GM04504 (cell line): Measurements from ENCODE around the gene FNDC11.
"Not testable (repeated sequence)": the region's sequence is repeated elsewhere in the genome, so short reads cannot be mapped to it uniquely, and the experiment has no call there.

ENCODE experiments used
- DNase-seq: peaks from one replicate; pipeline ENCODE4 v3.0.0-alpha.2; 2012; ENCODE audit warnings: low read depth

Gene FNDC11

DNA sequence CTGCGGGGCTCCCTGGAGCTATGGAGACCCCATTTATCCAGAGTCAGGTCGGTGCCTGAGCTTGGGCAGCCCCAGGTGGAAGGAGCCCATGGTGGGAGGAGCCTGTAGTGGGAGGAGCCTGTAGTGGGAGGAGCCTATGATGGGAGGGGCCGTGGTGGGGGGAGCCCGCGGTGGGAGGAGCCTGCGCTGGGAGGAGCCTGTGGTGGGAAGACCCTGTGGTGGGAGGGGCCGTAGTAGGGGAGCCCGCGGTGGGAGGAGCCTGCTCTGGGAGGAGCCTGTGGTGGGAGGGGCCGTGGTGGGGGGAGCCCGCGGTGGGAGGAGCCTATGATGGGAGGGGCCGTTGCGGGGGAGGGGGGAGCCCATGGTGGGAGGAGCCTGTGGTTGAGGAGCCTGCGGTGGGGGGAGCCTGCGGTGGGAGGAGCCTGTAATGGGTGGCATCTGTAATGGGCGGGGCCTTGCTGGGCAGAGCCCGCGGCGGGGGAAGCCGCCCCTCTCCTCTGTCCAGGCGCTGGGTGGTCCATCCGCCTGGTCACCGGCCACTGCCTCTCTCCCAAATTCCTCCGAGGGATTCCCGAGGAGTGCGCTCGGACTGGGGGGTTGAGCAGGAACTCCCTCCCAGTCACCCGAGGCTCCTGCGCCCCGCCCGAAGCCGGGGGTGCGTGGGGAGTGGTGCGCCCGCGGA lies 567 bp upstream of the FNDC11 start:
- DNase-seq = peak; percentile 46

DNA sequence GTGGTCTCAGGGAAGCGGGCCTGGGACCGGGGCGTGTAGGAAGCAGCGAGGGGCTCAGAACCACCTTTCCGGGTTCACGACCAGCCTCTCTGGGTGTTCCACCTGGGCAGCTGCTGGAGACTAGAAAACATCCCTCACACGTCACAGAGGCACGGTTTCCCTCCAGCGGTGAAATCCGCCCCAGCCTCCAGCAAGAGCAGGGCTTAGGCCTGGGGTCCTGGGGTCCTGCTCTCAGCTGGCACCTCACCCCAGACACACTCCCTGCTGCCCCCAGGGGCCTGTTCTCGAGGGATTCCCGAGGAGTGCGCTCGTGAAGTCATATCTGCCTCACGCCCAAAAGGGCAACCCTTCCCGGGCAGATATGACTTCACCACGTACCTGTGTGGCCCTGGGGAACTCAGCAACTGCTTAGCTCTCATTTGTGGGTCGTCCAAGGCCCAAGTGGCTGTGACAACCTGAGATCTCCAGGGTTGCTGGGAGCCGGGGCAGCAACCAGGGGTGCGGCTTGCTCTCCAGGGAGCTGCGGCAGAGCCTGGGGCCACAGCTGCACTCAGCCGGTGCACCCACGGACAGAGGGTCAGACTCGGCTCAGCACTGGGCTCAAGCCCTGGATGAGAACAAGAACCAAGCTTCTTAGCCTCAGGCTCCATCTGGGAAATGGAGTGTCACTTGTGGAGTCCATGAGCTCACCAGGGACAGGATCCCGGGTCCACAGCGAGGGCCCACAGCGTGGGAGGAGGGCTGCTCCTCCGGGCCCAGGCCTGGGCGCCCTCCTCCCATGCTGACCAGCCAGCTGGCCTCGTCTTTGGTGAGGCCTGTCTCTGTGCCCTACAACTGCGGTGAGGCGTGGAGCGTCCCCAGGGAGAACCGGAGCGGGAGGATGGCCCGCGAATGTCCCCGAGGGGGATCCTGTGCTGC lies 661 bp downstream of the FNDC11 start:
- DNase-seq = no peak

DNA sequence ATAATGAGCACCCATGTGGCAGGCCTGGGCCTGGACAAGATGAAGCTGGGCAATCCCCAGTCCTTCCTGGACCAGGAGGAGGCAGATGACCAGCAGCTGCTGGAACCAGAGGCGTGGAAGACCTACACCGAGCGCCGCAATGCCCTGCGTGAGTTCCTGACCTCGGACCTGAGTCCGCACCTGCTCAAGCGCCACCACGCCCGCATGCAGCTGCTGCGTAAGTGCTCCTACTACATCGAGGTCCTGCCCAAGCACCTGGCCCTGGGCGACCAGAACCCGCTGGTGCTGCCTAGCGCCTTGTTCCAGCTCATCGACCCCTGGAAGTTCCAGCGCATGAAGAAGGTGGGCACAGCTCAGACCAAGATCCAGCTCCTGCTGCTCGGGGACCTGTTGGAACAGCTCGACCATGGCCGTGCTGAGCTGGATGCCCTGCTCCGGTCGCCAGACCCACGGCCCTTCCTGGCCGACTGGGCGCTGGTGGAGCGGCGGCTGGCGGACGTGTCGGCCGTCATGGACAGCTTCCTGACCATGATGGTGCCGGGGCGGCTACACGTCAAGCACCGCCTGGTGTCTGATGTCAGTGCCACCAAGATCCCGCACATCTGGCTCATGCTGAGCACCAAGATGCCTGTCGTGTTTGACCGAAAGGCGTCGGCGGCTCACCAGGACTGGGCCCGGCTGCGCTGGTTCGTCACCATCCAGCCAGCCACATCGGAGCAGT lies 1.9 kb downstream of the FNDC11 start:
- DNase-seq = no peak

DNA sequence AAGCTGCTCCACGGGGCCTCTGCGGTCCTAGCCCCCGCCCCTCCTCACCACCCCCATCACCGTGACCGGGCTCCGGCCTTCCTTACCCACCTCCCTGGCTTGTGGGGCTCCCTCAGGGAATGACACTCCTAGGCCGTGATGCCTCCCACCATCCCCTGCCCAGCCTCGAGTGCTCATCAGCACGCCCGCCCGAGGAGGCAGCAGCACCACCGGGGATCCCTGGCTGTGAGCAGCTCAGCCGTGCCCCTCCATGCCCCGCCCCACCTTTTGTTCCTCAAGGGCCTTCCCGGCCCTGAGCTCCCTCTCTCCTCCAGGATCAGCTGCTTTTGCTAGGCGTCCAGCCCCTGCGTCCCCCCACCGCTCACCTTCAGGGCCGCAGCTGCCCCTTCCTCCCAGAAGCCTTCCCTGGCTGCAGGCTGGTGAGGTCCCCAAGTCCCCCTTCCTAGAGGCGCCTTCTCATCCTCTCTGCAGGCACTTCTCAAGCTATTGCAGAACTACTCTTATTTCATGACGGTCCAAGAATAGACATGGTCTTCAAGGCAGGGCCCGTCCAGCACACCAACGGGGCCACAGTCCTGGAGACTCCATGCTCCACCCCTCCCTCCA lies 3.0 kb downstream of the FNDC11 start:
- no peak for DNase-seq

DNA sequence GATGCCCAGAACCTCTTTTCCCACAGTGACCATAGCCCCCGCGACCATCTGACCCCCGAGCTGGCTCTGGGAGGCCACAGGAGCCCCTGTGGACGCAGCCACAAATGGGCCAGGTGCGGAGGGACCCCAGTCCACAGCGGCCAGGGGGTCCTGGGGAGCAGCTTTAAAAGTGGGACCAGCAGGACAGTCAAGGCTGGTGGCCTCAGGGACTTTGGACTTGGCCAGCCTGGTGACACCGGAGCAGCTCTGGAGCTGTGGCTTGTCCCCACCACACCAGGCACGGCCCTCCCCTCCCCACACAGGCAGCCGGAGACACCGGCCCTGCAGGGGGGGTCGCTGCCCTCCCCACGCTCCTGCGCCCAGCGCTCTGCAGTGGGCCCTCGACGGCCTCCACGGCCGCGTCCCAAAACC lies 3.5 kb downstream of the FNDC11 start:
- no peak for DNase-seq

DNA sequence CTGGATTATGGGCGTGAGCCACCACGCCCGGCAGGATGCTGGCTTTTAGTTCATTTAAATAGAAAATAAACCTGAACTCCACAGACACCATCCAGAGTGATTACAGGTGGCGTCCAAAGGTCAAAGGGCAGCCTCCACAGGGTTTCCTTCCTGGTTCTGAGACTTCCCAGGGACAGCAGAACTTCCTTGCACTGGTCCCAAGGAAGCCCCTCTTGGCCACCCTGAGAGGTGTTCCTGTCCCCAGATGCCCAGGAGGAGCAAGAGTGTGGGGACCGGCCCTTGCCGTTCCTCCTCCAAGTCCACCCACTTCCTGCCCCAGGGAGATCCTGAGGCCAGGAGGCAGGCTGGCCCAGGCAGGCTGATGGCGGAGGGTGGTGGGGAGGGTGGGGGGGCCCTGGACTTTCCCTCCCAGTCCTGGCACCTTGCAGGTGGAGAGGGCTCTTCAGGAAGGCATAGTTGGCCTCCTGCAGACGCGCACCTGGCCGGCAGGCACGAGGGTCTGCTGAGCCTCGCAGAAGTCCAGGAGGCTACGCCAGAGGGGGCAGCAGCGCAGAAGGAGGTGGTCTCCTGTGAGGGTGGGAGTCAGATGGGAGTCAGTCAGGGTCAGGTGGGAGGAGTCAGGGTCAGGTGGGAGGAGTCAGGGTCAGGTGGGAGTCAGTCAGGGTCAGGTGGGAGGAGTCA lies 5.0 kb downstream of the FNDC11 start:
- no peak for DNase-seq

DNA sequence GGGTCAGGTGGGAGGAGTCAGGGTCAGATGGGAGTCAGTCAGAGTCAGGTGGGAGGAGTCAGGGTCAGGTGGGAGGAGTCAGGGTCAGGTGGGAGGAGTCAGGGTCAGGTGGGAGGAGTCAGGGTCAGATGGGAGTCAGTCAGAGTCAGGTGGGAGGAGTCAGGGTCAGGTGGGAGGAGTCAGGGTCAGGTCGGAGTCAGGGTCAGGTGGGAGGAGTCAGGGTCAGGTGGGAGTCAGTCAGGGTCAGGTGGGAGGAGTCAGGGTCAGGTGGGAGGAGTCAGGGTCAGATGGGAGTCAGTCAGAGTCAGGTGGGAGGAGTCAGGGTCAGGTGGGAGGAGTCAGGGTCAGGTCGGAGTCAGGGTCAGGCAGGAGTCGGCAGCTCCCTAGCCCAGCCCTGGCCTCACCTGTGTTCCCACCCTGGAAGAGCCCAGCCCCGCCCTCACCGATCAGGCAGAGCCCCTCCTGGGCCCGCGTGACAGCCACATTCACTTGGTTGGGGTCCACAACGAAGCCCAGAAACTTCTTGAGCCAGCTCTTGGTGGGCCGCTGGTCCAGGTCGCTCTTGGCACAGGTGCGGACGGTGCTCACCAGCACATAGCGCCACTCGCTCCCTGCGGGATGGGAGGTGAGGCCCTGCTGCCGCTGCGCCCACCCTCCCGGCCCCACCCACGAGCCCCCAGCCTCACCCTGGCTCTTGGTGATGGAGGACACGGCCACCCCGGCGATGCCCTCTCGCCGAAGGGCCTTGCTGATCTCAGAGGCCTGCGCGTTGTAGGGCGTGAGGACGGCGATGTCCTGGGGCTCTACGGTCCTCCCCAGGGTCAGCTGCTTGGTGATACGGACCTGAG lies 5.8 kb downstream of the FNDC11 start:
- not testable (repeated sequence) for DNase-seq

DNA sequence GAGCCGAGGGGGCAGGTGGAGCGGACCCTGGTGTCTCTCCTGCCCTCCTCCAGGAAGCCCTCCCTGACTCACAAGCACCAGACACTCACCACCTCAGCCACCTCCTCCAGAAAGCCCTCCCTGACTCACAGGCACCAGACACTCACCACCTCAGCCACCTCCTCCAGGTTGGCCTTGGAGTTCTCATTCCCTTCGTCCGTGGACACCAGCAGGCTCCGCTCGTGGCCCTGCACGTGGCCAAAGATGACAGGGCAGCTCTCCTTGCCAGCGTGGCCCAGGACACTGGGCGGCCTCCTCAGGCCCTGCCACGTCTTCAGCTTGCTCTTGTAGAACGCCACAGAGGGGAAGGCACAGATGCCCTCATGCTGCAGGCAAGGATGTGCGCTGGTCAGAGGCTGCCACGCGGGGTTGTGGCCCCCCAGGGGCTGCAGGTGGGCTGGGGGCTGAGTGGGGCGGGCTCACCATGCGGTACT lies 6.4 kb downstream of the FNDC11 start:
- DNase-seq = no peak

DNA sequence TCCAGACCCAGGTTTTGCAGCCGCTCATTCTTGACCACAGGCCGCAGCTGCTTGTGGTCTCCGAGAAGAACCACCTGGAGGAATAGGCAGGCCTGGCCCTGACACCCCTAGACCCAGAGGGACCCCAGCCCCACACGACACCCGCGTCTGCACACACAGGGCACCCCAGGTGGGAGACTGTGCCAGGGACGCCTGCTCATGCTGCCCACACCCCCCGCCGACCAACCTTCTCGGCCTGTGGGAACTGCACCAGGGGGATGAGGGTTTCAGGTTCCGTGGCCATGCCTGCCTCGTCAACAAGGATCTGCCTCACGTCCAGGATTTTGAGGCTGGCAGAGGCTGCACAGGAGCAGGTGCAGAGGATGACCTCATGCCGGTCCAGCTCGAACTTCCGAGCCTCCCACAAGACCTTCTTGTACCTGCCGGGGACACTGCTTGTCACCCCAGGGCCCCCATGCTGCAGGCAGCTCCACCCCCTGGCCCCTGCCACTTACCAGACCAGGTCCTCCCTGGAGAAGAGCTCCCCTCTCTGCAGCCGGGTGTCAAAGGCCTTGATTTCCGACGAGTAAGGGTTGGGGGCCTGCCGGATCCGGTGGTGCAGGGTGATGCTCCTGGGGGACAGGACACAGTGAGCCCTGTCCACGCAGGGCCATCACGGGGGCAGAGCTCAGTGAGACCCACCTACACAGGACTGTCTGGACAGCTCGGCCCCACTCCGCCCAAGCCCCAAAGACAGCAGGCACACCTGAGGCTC lies 7.1 kb downstream of the FNDC11 start:
- DNase-seq = no peak

DNA sequence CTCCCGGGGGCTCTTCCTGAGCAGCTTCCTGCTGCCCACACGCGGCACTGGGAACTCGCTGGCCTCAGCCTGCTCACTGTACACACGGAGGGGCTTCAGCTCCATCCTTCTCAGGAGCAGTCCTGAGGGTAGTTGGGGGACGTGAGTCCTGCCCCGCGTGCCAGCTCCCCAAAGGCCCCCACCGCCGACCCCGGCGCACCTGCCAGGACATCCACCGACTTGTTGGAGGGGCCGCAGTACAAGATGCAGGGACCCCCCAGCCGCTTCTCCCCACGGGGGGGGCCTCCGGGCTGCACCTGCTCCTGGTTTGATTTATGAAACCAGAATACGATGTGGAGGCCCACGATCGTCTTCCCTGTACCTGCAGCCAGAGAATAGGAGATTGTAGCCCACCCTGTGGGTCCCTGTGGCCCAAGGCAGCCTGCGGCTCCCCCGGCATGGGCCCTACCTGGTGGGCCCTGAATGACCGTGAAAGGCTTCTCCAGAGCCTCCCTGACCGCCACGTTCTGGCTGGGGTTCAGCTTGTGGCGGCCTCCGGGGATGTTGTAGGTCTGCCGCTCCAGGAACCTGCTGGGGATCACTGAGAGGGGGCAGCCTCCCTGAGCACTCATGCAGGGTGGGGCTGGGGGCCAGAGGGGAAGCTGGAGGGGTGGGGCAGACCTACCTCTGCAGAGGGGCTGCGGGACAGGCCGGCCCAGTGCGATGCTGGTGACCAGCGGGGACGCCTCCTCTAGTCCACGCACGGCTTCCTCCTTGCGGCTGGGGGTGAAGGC lies 7.9 kb downstream of the FNDC11 start:
- DNase-seq = no peak

DNA sequence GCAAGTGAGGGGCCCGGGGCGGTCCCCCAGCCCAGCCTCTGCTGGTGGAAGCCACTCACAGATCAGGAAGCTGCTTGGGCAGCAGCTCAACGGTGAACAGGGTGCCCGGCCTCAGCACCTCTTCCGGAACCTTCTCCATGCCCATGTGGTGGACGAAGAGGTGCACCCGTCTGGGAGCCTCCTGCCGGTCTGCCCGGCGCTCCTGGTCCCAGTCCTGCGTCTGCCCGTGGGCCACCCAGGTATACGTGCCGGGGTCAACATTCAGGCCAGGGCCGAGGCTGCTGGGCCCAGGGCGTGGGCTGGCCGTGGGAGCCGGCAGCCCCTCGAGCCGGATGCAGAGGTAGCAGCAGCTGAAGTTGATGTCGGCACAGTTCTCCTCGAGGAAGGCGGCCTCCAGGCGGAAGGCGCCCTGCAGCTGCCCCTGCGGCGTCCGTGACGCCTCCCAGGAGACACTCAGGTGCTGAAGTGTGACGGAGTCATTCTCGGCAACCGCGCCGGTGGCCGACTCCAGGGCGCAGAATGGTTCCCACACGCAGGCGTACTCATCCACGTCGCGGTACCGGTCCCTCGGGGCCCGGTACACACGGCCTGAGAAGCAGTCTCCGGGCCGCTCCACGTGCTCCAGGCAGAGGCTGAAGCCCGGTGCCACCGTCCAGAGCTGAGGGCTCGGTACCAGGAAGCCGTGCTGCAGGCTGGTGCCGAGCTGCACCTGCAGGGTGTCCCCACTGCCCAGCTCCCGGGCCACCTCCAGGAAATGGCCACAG lies 8.7 kb downstream of the FNDC11 start:
- DNase-seq = no peak

DNA sequence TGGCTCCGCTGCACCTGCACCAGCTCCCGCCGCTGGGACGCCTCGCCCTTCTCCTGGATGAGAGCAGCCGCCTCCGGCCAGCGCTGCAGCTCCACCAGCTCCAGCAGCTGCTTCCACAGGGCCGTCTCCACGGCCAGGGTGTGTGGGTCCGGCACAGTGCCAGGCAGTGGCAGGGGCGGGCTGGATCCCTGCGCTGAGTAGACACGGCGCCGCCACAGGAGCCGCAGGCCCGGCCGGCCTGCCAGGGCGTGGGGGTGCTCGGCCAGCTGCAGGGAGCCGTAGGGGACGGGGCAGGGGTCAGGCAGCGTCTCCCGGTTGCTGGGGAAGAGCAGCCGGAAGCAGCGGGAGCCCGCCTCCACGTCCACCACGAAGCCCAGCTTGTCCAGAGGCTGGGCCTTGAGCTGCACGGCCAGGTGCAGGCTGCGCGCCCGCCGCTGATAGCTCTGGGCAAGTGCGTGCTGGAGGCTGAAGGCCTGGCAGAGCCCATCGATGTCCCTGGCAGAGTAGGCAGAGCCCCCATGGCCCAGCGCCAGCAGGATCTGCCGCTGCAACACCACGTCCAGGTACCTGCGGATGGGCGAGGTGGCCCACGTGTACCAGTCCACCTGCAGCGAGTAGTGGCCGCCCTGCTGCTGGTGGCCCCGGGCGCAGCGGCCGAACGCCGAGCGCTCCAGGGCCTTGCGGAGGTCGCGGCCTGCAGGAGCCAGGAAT lies 9.4 kb downstream of the FNDC11 start:
- DNase-seq = no peak

DNA sequence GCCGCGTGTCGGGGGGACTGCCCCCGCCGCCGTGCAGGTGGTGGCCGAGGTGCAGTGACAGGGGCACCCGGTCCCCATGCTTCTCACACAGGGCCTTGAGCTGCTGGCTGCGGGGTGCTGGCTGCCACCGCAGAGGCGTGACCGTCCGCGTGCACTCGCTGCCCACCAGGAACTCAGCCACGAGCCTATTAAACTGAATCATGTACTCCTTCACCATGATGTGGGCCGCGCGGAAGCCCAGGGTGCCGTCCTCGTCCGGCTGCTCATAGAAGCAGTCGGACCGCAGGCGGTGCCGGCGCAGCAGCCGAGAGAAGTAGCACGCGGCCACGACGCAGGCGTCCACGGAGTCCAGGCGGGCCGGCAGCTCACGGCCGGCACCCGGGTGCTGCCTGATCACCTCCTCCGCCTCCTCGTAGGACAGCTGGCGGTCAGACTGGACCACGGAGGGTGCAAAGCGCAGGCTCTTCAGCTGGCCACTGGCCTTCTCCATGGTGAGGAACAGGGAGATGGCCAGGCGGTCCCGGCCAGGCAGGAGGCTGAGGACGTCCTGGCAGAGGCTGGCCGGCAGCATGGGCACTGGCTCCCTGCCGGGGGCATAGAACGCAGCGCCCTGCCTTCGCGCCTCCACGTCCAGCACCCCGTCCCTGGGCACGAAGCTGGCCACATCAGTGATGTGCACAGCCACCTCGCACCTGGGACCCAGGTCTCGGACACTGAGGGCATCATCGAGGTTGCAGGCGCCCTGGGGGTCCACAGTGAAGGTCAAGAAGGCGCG lies 10.3 kb downstream of the FNDC11 start:
- DNase-seq = no peak

DNA sequence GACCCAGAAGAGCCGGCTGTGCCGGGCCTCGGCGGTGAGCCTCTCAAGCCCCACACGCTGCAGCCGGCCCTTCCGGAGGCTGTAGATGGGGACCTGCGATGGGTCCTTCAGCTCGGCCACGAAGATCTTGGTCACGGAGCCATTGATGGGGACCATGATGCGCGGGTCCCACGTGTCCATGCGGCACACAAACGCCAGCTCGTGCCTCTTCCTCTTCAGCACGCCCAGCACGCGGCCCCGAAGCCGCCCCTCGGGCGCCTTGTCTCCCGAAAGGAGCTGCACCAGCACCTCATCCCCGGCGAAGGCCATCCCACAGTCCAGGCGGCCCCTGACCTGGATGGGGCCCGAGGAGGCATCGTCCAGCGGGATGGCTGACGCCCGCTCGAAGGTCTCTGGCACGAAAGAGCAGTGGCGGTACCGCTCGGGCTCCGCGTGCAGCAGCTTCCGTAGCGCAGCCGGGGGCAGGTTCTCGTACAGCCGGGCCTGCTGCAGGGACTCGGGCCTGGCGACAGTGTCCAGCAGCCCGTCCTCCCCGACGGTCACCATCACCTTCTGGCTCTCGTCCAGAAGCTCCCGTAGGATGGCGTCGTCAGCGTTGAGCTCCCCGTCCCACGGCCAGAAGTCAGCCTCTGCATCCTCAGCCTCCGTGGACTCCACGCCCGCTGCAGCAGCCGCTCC lies 11.2 kb downstream of the FNDC11 start:
- DNase-seq = no peak

DNA sequence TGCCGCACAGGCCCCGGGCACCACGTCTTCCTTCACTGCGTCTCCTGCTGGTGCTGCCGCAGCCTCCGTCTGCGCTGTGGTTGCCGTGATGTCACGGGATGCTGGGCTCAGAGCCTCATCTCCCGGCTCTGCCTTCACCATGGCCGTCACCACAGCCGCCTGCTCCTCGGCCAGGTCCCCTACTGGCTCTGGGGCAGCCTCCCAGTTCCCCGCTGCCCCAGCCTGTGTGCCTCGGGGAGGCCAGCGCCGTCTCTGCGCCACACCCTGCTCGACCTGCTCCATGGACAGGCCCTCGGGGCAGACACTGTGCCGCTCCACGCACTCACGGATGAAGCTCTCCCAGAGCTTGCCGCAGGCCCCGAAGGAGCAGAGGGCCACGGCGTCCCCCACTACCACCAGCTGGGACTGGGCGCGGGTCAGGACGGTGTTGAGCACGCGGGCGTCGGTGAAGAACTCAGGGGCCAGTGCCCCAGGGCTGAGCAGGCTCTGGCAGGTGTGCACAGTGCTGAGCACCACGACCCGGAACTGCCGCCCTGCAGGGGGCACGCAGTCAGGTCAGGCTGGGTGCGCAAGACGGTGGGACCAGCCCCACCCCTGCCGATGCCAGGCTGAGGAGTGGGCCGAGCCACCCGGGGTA lies 11.9 kb downstream of the FNDC11 start:
- DNase-seq = no peak
